SU-DHL-6 (cell line): ENCODE measurements around the gene DPH2.

Source experiments
- H2AFZ ChIP-seq: fragments of 200-600 bp; sonication (generic); 2 replicates; pipeline ENCODE4 v1.6.1; 2014; ENCODE audit warnings: low read depth, mild to moderate bottlenecking, moderate library complexity, mixed read lengths, antibody characterized with exemption, low read length; ENCODE audit not compliant: severe bottlenecking
- H3F3A ChIP-seq: fragments of 200-600 bp; shearing (Covaris generic); 2 replicates; pipeline ENCODE4 v1.6.0; 2016; ENCODE audit warnings: antibody characterized with exemption, mild to moderate bottlenecking; ENCODE audit not compliant: insufficient read depth
- H3K27ac ChIP-seq: fragments of 200-600 bp; sonication (generic); 2 replicates; pipeline ENCODE4 v1.5.1; 2016; ENCODE audit warnings: low read depth, mild to moderate bottlenecking, low read length, moderate library complexity, mixed read lengths
- H3K27me3 ChIP-seq: fragments of 200-600 bp; sonication (generic), shearing (Covaris generic); 2 replicates; pipeline ENCODE4 v1.6.0; 2014; ENCODE audit warnings: mild to moderate bottlenecking, low read length
- H3K36me3 ChIP-seq: fragments of 200-600 bp; sonication (generic); 2 replicates; pipeline ENCODE4 v1.6.1; 2014; ENCODE audit warnings: mild to moderate bottlenecking, low read length, mixed read lengths
- H3K4me2 ChIP-seq: fragments of 300-600, 200-600 bp; shearing (Covaris generic), sonication (generic); 2 replicates; pipeline ENCODE4 v1.6.0; 2014; ENCODE audit warnings: low read length, low read depth, mild to moderate bottlenecking; ENCODE audit not compliant: poor library complexity, severe bottlenecking
- H3K4me3 ChIP-seq: fragments of 200-600 bp; sonication (generic); 2 replicates; pipeline ENCODE4 v1.5.1; 2014; ENCODE audit warnings: antibody characterized with exemption, low read length, mild to moderate bottlenecking, mixed read lengths; ENCODE audit not compliant: insufficient read depth, poor library complexity, severe bottlenecking
- H3K79me2 ChIP-seq: fragments of 200-600 bp; sonication (generic); 2 replicates; pipeline ENCODE4 v1.6.1; 2014; ENCODE audit warnings: mild to moderate bottlenecking, low read length, moderate library complexity; ENCODE audit not compliant: insufficient read depth
- H3K9ac ChIP-seq: fragments of 200-600 bp; sonication (generic); 2 replicates; pipeline ENCODE4 v1.7.0; 2014; ENCODE audit warnings: mild to moderate bottlenecking, low read length
- H3K9me2 ChIP-seq: fragments of 200-600 bp; sonication (generic); replicated peaks from 2 replicates; pipeline ENCODE4 v1.6.1; 2014; ENCODE audit warnings: low read length; ENCODE audit not compliant: insufficient read depth
- H3K9me3 ChIP-seq: fragments of 200-600 bp; sonication (generic); 2 replicates; pipeline ENCODE4 v1.6.1; 2014; ENCODE audit warnings: low read length, mixed read lengths; ENCODE audit not compliant: insufficient read depth
- H4K20me1 ChIP-seq: fragments of 200-600 bp; sonication (generic); 2 replicates; pipeline ENCODE4 v1.6.1; 2014; ENCODE audit warnings: low read depth, mild to moderate bottlenecking, antibody characterized with exemption, low read length, moderate library complexity, mixed read lengths
- EZH2phosphoT487 ChIP-seq: fragments of 200-600 bp; sonication (generic), shearing (Covaris generic); conservative IDR thresholded peaks from 2 replicates; pipeline ENCODE4 v1.6.1; 2018; ENCODE audit warnings: mild to moderate bottlenecking, antibody characterized with exemption, low read length, moderate library complexity, mixed read lengths
- TF ChIP-seq, protein P1 (sequence below): fragments of 200-600 bp; sonication (generic); IDR thresholded peaks from one replicate; pipeline ENCODE4 v1.5.1; 2017; ENCODE audit warnings: antibody characterized with exemption, mild to moderate bottlenecking, low read length, moderate library complexity; ENCODE audit not compliant: insufficient read depth, poor library complexity, severe bottlenecking

Gene DPH2

GRCh38 chr1:43947874-43948437 is 21.9 kb upstream of the DPH2 start:
- H3K9me3 ChIP-seq: no peaks in the 10 kb centered on the region
- H3K36me3 ChIP-seq: no peaks in the 10 kb centered on the region
- H3K27me3 ChIP-seq: no peaks in the 10 kb centered on the region
- H3K27ac ChIP-seq: no peak overlapping the region
- H3K9me2 ChIP-seq: no peaks in the 10 kb centered on the region
- no peaks in the 10 kb centered on the region; the same call in 1 of the 2 replicates for H4K20me1 ChIP-seq
- peak overlapping the region; percentile 88 for H3K9ac ChIP-seq
- peak overlapping the region; percentile 93 for H3K4me3 ChIP-seq
- H3K79me2 ChIP-seq: peaks cover 30% of the 10 kb centered on the region; the same call in 1 of the 2 replicates
- no peak overlapping the region for H2AFZ ChIP-seq
- H3K4me2 ChIP-seq: peak overlapping the region; percentile 67
- TF ChIP-seq, protein P1, sequence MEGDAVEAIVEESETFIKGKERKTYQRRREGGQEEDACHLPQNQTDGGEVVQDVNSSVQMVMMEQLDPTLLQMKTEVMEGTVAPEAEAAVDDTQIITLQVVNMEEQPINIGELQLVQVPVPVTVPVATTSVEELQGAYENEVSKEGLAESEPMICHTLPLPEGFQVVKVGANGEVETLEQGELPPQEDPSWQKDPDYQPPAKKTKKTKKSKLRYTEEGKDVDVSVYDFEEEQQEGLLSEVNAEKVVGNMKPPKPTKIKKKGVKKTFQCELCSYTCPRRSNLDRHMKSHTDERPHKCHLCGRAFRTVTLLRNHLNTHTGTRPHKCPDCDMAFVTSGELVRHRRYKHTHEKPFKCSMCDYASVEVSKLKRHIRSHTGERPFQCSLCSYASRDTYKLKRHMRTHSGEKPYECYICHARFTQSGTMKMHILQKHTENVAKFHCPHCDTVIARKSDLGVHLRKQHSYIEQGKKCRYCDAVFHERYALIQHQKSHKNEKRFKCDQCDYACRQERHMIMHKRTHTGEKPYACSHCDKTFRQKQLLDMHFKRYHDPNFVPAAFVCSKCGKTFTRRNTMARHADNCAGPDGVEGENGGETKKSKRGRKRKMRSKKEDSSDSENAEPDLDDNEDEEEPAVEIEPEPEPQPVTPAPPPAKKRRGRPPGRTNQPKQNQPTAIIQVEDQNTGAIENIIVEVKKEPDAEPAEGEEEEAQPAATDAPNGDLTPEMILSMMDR: no peak
- TF ChIP-seq EZH2phosphoT487: no peak
- H3F3A ChIP-seq: no peaks in the 10 kb centered on the region

DNA sequence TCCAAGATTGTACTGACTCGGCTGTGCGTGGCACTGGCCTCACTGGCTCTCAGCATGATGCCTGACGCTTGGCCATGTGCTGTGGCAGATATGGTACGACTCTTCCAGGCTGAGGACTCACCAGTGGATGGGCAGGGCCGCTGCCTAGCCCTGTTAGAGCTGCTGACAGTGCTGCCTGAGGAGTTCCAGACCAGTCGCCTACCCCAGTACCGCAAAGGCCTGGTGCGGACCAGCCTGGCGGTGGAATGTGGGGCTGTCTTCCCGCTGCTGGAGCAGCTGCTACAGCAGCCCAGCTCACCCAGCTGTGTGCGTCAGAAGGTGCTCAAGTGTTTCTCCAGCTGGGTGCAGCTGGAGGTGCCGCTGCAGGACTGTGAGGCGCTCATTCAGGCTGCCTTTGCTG is 20.1 kb upstream of the DPH2 start:
- TF ChIP-seq EZH2phosphoT487: no peak
- TF ChIP-seq, protein P1: no peak
- Histone ChIP-seq H3K9me3 (no peaks in the 10 kb centered on the region), H3K27me3 (no peaks in the 10 kb centered on the region), H4K20me1 (no peaks in the 10 kb centered on the region; the same call in 1 of the 2 replicates), H3K9me2 (no peaks in the 10 kb centered on the region), H3K79me2 (peaks cover 27% of the 10 kb centered on the region; the same call in 1 of the 2 replicates), H2AFZ (no peak overlapping the region), H3K27ac (no peak overlapping the region), H3K4me3 (no peak overlapping the region), H3K36me3 (no peaks in the 10 kb centered on the region), H3K9ac (no peak overlapping the region), H3F3A (no peaks in the 10 kb centered on the region), H3K4me2 (no peak overlapping the region)

GRCh38 chr1:43951021-43951985 is 18.5 kb upstream of the DPH2 start:
- no peak overlapping the region for H3K4me2 ChIP-seq
- no peak overlapping the region for H3K9ac ChIP-seq

More at GRCh38 chr1:43951021-43951985, 18.5 kb upstream of the DPH2 start:
- Histone ChIP-seq H3K27ac (no peak overlapping the region), H3K4me3 (no peak overlapping the region), H3K9me2 (no peaks in the 10 kb centered on the region), H3F3A (no peaks in the 10 kb centered on the region), H4K20me1 (no peaks in the 10 kb centered on the region; the same call in 1 of the 2 replicates), H3K79me2 (peaks cover 15% of the 10 kb centered on the region; the same call in 1 of the 2 replicates), H2AFZ (no peak overlapping the region), H3K27me3 (no peaks in the 10 kb centered on the region), H3K36me3 (no peaks in the 10 kb centered on the region), H3K9me3 (no peaks in the 10 kb centered on the region)
- TF ChIP-seq, protein P1: no peak
- no peak for TF ChIP-seq EZH2phosphoT487
